ENCODE data around the gene PAK6.

PAK6 gene

GRCh38 chr15:40246496-40247280 is 7.8 kb downstream of the PAK6 start:
- H3K27me3 ChIP-seq (replicated peaks; ENCODE audit: insufficient read depth, low read length), result peaks cover 3% of the 10 kb centered on the region; the same call in 1 of the 2 replicates
- H3K9ac ChIP-seq (ENCODE audit: low read length), result no peak overlapping the region
- no peaks in the 10 kb centered on the region for H3K9me3 ChIP-seq (replicated peaks; ENCODE audit: insufficient read depth, low read length)
- no peaks in the 10 kb centered on the region for H3K4me1 ChIP-seq (ENCODE audit: low read length)
- H2AFZ ChIP-seq (ENCODE audit: low read length), result no peak overlapping the region
- no peak overlapping the region for H3K4me2 ChIP-seq (ENCODE audit: low read depth, low read length)
- H4K20me1 ChIP-seq (ENCODE audit: insufficient read depth, low read length), result no peaks in the 10 kb centered on the region
- no peaks in the 10 kb centered on the region for H3F3A ChIP-seq (ENCODE audit: insufficient read depth, low read length)
- H3K27ac ChIP-seq (ENCODE audit: low read length), result no peak overlapping the region
- no peak for DNase-seq
- no peaks in the 10 kb centered on the region for H3K36me3 ChIP-seq (replicated peaks; ENCODE audit: insufficient read depth, low read length)
- TF ChIP-seq, protein P1, sequence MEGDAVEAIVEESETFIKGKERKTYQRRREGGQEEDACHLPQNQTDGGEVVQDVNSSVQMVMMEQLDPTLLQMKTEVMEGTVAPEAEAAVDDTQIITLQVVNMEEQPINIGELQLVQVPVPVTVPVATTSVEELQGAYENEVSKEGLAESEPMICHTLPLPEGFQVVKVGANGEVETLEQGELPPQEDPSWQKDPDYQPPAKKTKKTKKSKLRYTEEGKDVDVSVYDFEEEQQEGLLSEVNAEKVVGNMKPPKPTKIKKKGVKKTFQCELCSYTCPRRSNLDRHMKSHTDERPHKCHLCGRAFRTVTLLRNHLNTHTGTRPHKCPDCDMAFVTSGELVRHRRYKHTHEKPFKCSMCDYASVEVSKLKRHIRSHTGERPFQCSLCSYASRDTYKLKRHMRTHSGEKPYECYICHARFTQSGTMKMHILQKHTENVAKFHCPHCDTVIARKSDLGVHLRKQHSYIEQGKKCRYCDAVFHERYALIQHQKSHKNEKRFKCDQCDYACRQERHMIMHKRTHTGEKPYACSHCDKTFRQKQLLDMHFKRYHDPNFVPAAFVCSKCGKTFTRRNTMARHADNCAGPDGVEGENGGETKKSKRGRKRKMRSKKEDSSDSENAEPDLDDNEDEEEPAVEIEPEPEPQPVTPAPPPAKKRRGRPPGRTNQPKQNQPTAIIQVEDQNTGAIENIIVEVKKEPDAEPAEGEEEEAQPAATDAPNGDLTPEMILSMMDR (IDR thresholded peaks at IDR 0.05; ENCODE audit: low read length), result no peak
- TF ChIP-seq EZH2phosphoT487 (IDR thresholded peaks at IDR 0.05; ENCODE audit: low read length) (no peak), EZH2 (optimal IDR thresholded peaks at IDR 0.05; ENCODE audit: low read depth, low read length) (no peak)
- no peaks in the 10 kb centered on the region for H3K79me2 ChIP-seq (ENCODE audit: low read length)
- no peaks in the 10 kb centered on the region for H3K9me2 ChIP-seq (replicated peaks; ENCODE audit: insufficient read depth, low read length)
- no peak overlapping the region for H3K4me3 ChIP-seq (ENCODE audit: low read length)

DNA sequence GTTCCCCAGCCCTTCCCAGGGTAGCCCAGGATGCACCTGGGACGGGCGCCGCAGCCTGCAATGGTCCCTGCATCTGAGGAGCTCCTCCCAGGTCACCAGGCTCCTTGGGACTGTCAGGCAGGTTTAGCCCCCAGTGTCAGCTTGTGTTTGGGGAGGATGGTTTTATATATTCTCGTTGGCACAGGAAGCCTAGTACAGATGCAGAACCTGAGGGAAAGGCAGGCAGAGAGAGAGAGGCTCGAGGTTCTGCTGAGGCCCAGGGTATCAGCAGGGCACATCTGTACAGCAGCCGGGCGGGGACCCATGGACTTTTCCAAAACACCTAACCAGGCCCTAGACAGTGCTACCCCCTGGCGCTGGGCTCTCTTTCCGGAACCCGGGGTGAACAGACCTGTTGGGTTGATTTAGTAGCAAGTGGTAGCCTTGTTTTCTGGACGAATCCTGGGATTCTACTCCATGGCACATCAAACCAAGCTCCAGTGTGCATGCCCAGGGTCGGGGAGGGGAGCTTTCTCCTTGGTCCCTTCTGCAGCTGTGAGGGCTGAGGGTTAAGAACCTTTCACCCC is 8.6 kb downstream of the PAK6 start:
- H3K9me2 ChIP-seq (replicated peaks; ENCODE audit: insufficient read depth, low read length), result no peaks in the 10 kb centered on the region
- TF ChIP-seq, protein P1 (IDR thresholded peaks at IDR 0.05; ENCODE audit: low read length), result no peak
- no peak for TF ChIP-seq EZH2phosphoT487 (IDR thresholded peaks at IDR 0.05; ENCODE audit: low read length)
- no peak for TF ChIP-seq EZH2 (optimal IDR thresholded peaks at IDR 0.05; ENCODE audit: low read depth, low read length)
- no peak overlapping the region for H2AFZ ChIP-seq (ENCODE audit: low read length)
- H4K20me1 ChIP-seq (ENCODE audit: insufficient read depth, low read length), result no peaks in the 10 kb centered on the region
- no peaks in the 10 kb centered on the region for H3K4me1 ChIP-seq (ENCODE audit: low read length)
- H3K79me2 ChIP-seq (ENCODE audit: low read length), result no peaks in the 10 kb centered on the region
- no peak overlapping the region for H3K4me2 ChIP-seq (ENCODE audit: low read depth, low read length)
- no peaks in the 10 kb centered on the region for H3K36me3 ChIP-seq (replicated peaks; ENCODE audit: insufficient read depth, low read length)
- no peak overlapping the region for H3K9ac ChIP-seq (ENCODE audit: low read length)
- H3K4me3 ChIP-seq (ENCODE audit: low read length), result no peak overlapping the region
- DNase-seq, result no peak
- peaks cover 6% of the 10 kb centered on the region; the same call in 1 of the 2 replicates for H3K27me3 ChIP-seq (replicated peaks; ENCODE audit: insufficient read depth, low read length)
- H3F3A ChIP-seq (ENCODE audit: insufficient read depth, low read length), result no peaks in the 10 kb centered on the region
- H3K9me3 ChIP-seq (replicated peaks; ENCODE audit: insufficient read depth, low read length), result no peaks in the 10 kb centered on the region
- no peak overlapping the region for H3K27ac ChIP-seq (ENCODE audit: low read length)

DNA sequence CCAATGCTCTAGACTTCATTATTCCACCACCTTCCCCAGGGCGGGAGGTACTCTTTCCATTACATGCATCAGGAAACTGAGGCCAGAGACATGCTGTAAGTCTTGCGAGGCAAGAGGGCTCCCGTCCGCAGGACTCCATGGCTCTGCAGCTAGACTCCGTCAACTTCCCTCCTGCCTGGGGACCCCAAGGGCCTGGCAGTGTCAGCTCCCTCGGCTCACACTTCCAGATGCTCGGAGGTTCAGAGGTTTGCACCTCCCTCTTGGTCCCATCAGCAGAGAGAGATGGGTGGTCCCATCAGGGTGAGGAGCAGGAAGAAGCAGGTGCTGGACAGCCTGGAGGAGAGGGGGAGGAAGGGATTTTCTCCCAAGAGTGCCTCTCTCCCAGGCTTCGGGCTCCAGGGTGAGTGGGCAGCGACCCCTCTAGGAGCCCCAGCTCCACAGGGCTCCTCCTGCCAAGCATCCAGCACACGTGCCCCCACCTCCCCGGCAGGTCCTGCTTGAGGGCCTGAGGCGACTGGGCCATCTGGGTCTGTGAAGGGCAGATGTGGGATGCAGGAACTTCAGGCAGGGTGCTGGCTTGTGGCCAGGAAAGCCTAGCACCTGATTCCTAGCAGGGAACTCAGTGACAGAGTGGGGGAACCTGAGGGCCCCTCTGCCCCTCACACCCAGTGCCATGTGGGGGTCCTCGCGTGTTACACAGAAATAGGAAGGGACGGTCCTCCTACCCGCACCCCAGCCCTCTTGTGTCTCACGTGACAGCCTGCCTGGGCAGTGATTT is 9.3 kb downstream of the PAK6 start:
- Histone ChIP-seq H3K9me2 (replicated peaks; ENCODE audit: insufficient read depth, low read length) (no peaks in the 10 kb centered on the region), H3K4me2 (ENCODE audit: low read depth, low read length) (no peak overlapping the region), H3K27ac (ENCODE audit: low read length) (no peak overlapping the region), H3K4me3 (ENCODE audit: low read length) (no peak overlapping the region), H3K9me3 (replicated peaks; ENCODE audit: insufficient read depth, low read length) (no peaks in the 10 kb centered on the region), H4K20me1 (ENCODE audit: insufficient read depth, low read length) (no peaks in the 10 kb centered on the region), H3K4me1 (ENCODE audit: low read length) (no peaks in the 10 kb centered on the region), H2AFZ (ENCODE audit: low read length) (no peak overlapping the region), H3K9ac (ENCODE audit: low read length) (no peak overlapping the region), H3K79me2 (ENCODE audit: low read length) (no peaks in the 10 kb centered on the region), H3F3A (ENCODE audit: insufficient read depth, low read length) (no peaks in the 10 kb centered on the region), H3K27me3 (replicated peaks; ENCODE audit: insufficient read depth, low read length) (peaks cover 12% of the 10 kb centered on the region; the same call in 1 of the 2 replicates), H3K36me3 (replicated peaks; ENCODE audit: insufficient read depth, low read length) (no peaks in the 10 kb centered on the region)
- no peak for DNase-seq
- TF ChIP-seq EZH2phosphoT487 (IDR thresholded peaks at IDR 0.05; ENCODE audit: low read length), result no peak
- no peak for TF ChIP-seq EZH2 (optimal IDR thresholded peaks at IDR 0.05; ENCODE audit: low read depth, low read length)
- TF ChIP-seq, protein P1 (IDR thresholded peaks at IDR 0.05; ENCODE audit: low read length), result no peak
